Keratinocyte (primary cell): ENCODE data around the gene CLEC16A. TPM values are rescaled to one million over a fixed set of nuclear protein-coding genes. Genes with fewer than 3 reads are reported as not detected.

ENCODE experiments used
- DNase-seq: peaks from one replicate; pipeline ENCODE4 v3.0.0-alpha.2; 2011; ENCODE audit warnings: low read depth, missing footprints, low spot score
- FAIRE-seq: peaks from 2 replicates; lab custom pipeline; 2011; peaks lifted over from hg19 to GRCh38; lab: Jason Lieb, UNC
- H2AFZ ChIP-seq: 2 replicates; pipeline ENCODE4 v1.6.0; 2012; ENCODE audit warnings: low read length, control low read depth, inconsistent platforms; ENCODE audit not compliant: control insufficient read depth
- H3K27ac ChIP-seq: 2 replicates; pipeline ENCODE4 v1.5.1; 2011; ENCODE audit warnings: low read length; ENCODE audit not compliant: control insufficient read depth, insufficient read depth
- H3K27me3 ChIP-seq: 3 replicates; pipeline ENCODE4 v1.6.0; 2011; ENCODE audit warnings: low read length; ENCODE audit not compliant: control insufficient read depth, insufficient read depth; ENCODE audit errors: extremely low read depth
- H3K36me3 ChIP-seq, 2 experiments: 2 replicates in 1 of 2; 3 replicates in 1 of 2; pipeline ENCODE4 v1.5.1; 2011; ENCODE audit warnings: low read length in 2 of 2, mild to moderate bottlenecking in 1 of 2; ENCODE audit not compliant: control insufficient read depth in 2 of 2, insufficient read depth in 2 of 2; ENCODE audit errors: extremely low read depth in 1 of 2
- H3K4me1 ChIP-seq: 3 replicates; pipeline ENCODE4 v1.5.1; 2011; ENCODE audit warnings: low read length; ENCODE audit not compliant: control insufficient read depth, insufficient read depth; ENCODE audit errors: extremely low read depth
- H3K4me2 ChIP-seq: 3 replicates; pipeline ENCODE4 v1.6.0; 2011; ENCODE audit warnings: low read depth, low read length; ENCODE audit not compliant: control insufficient read depth, insufficient read depth; ENCODE audit errors: extremely low read depth
- H3K4me3 ChIP-seq, 3 experiments: fragments of 200-600 bp in 1 of 3; sonication (generic) in 1 of 3; 2 replicates in 2 of 3; 3 replicates in 1 of 3; pipeline ENCODE4 v1.5.1; 2011 to 2016; ENCODE audit warnings: low read length in 3 of 3, mild to moderate bottlenecking in 3 of 3, control low read depth in 2 of 3, inconsistent platforms in 1 of 3, low read depth in 1 of 3, mixed read lengths in 1 of 3, mixed run types in 1 of 3, moderate library complexity in 1 of 3; ENCODE audit not compliant: control insufficient read depth in 2 of 3, insufficient read depth in 2 of 3; ENCODE audit errors: extremely low read depth in 1 of 3
- H3K79me2 ChIP-seq: 2 replicates; pipeline ENCODE4 v1.6.0; 2012; ENCODE audit warnings: low read length; ENCODE audit not compliant: control insufficient read depth, insufficient read depth
- H3K9ac ChIP-seq: 3 replicates; pipeline ENCODE4 v1.6.0; 2011; ENCODE audit warnings: low read length; ENCODE audit not compliant: control insufficient read depth, insufficient read depth; ENCODE audit errors: extremely low read depth
- H3K9me1 ChIP-seq: 3 replicates; pipeline ENCODE4 v1.6.0; 2011; ENCODE audit warnings: low read length; ENCODE audit not compliant: control insufficient read depth, insufficient read depth; ENCODE audit errors: extremely low read depth
- H3K9me3 ChIP-seq: 2 replicates; pipeline ENCODE4 v1.5.1; 2012; ENCODE audit warnings: low read depth, low read length; ENCODE audit not compliant: control insufficient read depth
- H4K20me1 ChIP-seq: 3 replicates; pipeline ENCODE4 v1.6.0; 2011; ENCODE audit warnings: low read length; ENCODE audit not compliant: control insufficient read depth, insufficient read depth; ENCODE audit errors: extremely low read depth
- CTCF ChIP-seq, 3 experiments: IDR thresholded peaks in 1 of 3; conservative IDR thresholded peaks in 1 of 3; optimal IDR thresholded peaks in 1 of 3; 2 replicates in 2 of 3; 3 replicates in 1 of 3; pipeline versions ENCODE3 to v1.5.1; 2011; ENCODE audit warnings: low read length in 3 of 3, mild to moderate bottlenecking in 3 of 3, moderate library complexity in 2 of 3, control low read depth in 1 of 3, inconsistent platforms in 1 of 3; ENCODE audit not compliant: insufficient read depth in 2 of 3; ENCODE audit errors: extremely low read depth in 1 of 3
- EZH2 ChIP-seq: IDR thresholded peaks from one replicate; pipeline ENCODE4 v1.6.1; 2012; ENCODE audit warnings: inconsistent platforms, mild to moderate bottlenecking, low read length, moderate library complexity
- dilution Hi-C: fragments of 300-500 bp; cut with MboI; formaldehyde crosslinking; loops from one replicate; pipeline ENCODE4 v1.7.0; 2020; ENCODE audit warnings: low sequenced_read_pairs; ENCODE audit not compliant: extremely low pct_ligation_motif_present
- polyA plus RNA-seq, 5 experiments: library from polyadenylated mRNA; depleted of rRNA in 3 of 5; stranded (reverse) in 3 of 5; stranded (forward) in 1 of 5; unstranded in 1 of 5; fragments of >200 nt; gene quantifications; 1 replicate in 1 of 5; 2 replicates in 3 of 5; 3 replicates in 1 of 5; pipeline versions ENCODE4 v1.2.1 to v1.2.3, GENCODE V29; 2011 to 2012; ENCODE audit warnings: missing spikeins in 2 of 5, low read depth in 1 of 5, low replicate concordance in 1 of 5

Gene CLEC16A
- polyA plus RNA-seq, 1 donor (not counting 4 experiments of a cell fraction or from before 2014, with no cell fraction given) = 9.5 TPM

GRCh38 chr16:10902999-10903398, 41.4 kb upstream of the CLEC16A start:
- DNase-seq (no peak), FAIRE-seq (no peak)
- H3K4me2 ChIP-seq = no peak overlapping the region
- no peak for TF ChIP-seq CTCF (optimal IDR thresholded peaks at IDR 0.05 in 1 of 3, IDR thresholded peaks at IDR 0.05 in 1 of 3, conservative IDR thresholded peaks at IDR 0.05 in 1 of 3; ENCODE audit: extremely low read depth in 1 of 3, insufficient read depth in 2 of 3, low read length in 3 of 3)
- TF ChIP-seq EZH2 = no peak
- H3K4me3 ChIP-seq = no peak overlapping the region
- no peaks in the 10 kb centered on the region for H3K36me3 ChIP-seq
- H3K79me2 ChIP-seq = no peaks in the 10 kb centered on the region
- no peaks in the 10 kb centered on the region for H3K9me1 ChIP-seq
- H3K27ac ChIP-seq = no peak overlapping the region
- H3K9me3 ChIP-seq = peaks cover 3% of the 10 kb centered on the region
- H3K4me1 ChIP-seq = no peaks in the 10 kb centered on the region
- H3K27me3 ChIP-seq = no peaks in the 10 kb centered on the region
- H2AFZ ChIP-seq = no peak overlapping the region
- H3K9ac ChIP-seq = no peak overlapping the region
- H4K20me1 ChIP-seq = peaks cover 2% of the 10 kb centered on the region
- dilution Hi-C loops = loop anchor here (25.0 kb wide), 1 partner anchor 166 kb away; the partner anchor contains the start of gene NUBP1

GRCh38 chr16:10906482-10906881, 37.9 kb upstream of the CLEC16A start:
- no peak for DNase-seq
- Histone ChIP-seq H4K20me1 (no peaks in the 10 kb centered on the region), H3K9ac (no peak overlapping the region), H3K9me1 (no peaks in the 10 kb centered on the region), H3K79me2 (no peaks in the 10 kb centered on the region), H3K4me1 (no peaks in the 10 kb centered on the region), H3K9me3 (peaks cover 3% of the 10 kb centered on the region), H3K27ac (no peak overlapping the region), H3K27me3 (no peaks in the 10 kb centered on the region), H3K4me2 (no peak overlapping the region), H2AFZ (no peak overlapping the region), H3K4me3 (no peak overlapping the region), H3K36me3 (no peaks in the 10 kb centered on the region)
- dilution Hi-C loops = loop anchor here (25.0 kb wide), 1 partner anchor 169 kb away; the partner anchor contains the start of gene NUBP1
- FAIRE-seq = no peak
- TF ChIP-seq CTCF (optimal IDR thresholded peaks at IDR 0.05 in 1 of 3, IDR thresholded peaks at IDR 0.05 in 1 of 3, conservative IDR thresholded peaks at IDR 0.05 in 1 of 3; ENCODE audit: extremely low read depth in 1 of 3, insufficient read depth in 2 of 3, low read length in 3 of 3) = no peak
- no peak for TF ChIP-seq EZH2
